Activated CD4-positive, alpha-beta T cell treated with anti-CD3 and anti-CD28 coated beads, Interleukin-2, Interleukin-6, amounts not matched to agents 100 ng/mL and 50 ng/mL, durations not matched to agents 16 hours and 8 hours (primary cell): Measurements from ENCODE around the gene FGR.
"Not testable (repeated sequence)": the region's sequence is repeated elsewhere in the genome, so short reads cannot be mapped to it uniquely, and the experiment has no call there.

Experiments
- DNase-seq: peaks from one replicate; pipeline ENCODE4 v3.0.0-alpha.2; 2020

FGR gene

GRCh38 chr1:27634985-27635367 lies at the start of gene FGR:
FGR (minus strand) TSS chr1:27635185; CDS start chr1:27623916, 11,269 bp downstream.
- no peak for DNase-seq

GRCh38 chr1:27684176-27684575 lies 49.2 kb upstream of the FGR start:
- DNase-seq: no peak

DNA sequence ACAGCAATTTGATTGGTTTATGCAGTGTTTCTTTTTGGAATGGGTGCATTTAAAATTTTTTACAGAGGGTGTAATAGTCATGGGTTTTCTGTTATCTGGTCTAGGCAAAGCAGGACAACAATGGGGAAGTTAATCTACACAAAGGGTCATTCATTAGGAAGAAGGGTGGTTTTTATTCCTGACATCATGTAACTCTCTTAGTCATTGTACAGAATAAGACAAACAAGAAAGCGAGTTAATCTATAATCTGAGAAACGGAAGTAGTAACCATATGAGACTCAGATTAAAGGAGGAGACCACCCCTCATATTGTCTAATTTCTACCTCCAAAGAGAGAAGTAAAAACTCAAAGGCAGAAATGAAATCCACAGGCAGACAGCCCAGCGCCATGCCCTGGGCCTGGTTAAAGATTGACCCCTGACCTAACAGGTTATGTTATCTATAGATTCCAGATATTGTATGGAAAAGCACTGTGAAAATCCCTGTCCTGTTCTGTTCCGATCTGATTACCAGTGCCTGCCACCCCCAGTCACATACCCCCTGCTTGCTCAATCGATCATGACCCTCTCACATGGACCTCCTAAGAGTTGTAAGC lies 47.5 kb upstream of the FGR start:
- DNase-seq: no peak

- DNase-seq: not testable (repeated sequence)
Measured at GRCh38 chr1:27681580-27681979, 46.6 kb upstream of the FGR start.

DNA sequence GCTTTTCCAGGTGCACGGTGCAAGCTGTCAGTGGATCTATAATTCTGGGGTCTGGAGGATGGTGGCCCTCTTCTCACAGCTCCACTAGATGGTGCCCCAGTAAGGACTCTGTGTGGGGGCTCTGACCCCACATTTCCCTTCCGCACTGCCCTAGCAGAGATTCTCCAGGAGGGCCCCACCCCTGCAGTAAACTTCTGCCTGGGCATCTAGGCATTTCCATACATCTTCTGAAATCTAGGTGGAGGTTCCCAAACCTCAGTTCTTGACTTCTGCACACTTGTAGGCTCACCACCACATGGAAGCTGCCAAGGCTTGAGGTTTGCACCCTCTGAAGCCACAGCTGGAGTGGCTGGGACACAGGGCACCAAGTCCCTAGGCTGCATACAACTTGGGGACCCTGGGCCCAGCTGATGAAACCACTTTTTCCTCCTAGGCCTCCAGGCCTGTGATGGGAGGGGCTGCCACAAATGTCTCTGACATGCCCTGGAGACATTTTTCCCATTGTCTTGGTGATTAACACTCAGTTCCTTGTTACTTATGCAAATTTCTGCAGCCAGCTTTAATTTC lies 45.3 kb upstream of the FGR start:
- not testable (repeated sequence) for DNase-seq

- no peak for DNase-seq
Measured at GRCh38 chr1:27678747-27679146, 43.8 kb upstream of the FGR start.

- no peak for DNase-seq
Measured at GRCh38 chr1:27676410-27676809, 41.4 kb upstream of the FGR start.

- DNase-seq: no peak
Measured at GRCh38 chr1:27672750-27673112, 37.7 kb upstream of the FGR start.

- peak; percentile 89 for DNase-seq
Measured at GRCh38 chr1:27671964-27672749, 37.2 kb upstream of the FGR start, which contains the start of gene IFI6. IFI6 (minus strand) TSS chr1:27672192; CDS start chr1:27669314, 2,878 bp downstream.

- DNase-seq: no peak
Measured at GRCh38 chr1:27669876-27670275, 34.9 kb upstream of the FGR start.

DNA sequence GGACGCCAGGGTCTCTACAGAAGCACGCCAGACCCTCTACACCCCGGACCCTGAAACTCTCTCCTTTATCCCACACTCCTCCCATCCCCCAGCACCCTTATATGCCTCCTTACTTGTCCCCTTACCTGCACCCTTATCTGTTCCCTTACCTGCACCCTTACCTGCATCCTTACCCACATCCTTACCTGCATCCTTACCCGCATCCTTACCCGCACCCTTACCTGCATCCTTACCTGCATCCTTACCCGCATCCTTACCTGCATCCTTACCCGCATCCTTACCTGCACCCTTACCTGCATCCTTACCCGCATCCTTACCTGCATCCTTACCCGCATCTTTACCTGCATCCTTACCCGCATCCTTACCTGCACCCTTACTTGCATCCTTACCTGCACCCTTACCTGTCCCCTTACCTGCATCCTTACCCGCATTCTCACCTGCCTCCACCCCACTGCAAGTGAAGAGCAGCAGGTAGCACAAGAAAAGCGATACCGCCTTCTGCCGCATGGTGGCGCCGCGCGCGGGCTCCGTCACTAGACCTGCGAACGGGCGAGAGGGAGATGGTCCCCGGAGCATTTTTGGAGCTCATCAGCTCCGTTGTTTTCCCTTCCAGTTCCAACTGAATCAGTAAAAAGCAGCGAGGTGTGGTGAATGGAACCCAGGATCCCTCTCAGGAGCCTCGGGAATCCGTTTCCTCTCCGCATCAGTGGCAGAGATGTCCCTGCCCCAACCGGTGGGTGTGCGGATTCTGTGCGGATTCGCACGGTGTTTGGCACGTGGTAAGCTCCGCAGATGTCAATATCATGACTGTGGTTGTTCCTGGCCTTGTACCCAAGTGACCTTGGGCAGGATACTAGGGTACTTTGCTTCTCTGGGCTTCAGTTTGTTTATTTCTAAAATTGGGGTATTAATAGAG lies 34.1 kb upstream of the FGR start:
- peak; percentile 92 for DNase-seq

GRCh38 chr1:27668121-27668807 lies 33.3 kb upstream of the FGR start:
- no peak for DNase-seq

- DNase-seq: no peak
Measured at GRCh38 chr1:27666791-27667254, 31.8 kb upstream of the FGR start.

GRCh38 chr1:27666294-27666693 lies 31.3 kb upstream of the FGR start:
- no peak for DNase-seq

DNA sequence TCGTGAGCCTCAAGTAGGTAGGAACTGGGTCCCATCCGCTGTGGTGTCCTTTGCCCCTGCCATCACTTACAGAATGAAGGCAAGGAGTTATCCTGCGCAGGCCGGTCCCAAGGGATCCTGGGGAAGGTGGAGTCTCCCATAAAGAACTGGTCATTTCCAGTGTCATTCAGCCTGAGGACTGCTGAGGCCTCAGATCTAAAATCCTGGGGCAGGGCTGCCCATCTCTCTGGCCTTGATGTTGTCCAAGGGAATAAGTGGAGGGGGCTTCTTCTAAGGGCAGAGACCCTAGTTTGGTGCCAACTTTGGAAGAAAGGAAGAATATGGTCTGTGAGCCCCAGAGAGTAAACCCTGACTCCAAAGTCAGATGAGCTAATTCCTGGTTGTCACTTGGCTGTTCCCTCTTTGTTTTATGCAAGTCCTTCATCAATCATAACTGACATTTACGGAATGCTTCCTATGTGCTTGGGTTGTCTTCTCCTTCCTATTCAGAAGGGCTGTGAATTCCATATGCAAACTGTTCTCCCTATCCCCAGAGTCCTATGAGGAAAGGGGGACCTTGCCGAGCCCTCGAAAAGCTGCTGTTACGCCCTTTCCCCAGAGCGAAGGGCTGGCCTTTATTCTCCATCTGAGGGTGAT lies 30.1 kb upstream of the FGR start:
- DNase-seq: no peak

- DNase-seq: no peak
Measured at GRCh38 chr1:27664291-27664690, 29.3 kb upstream of the FGR start.

DNA sequence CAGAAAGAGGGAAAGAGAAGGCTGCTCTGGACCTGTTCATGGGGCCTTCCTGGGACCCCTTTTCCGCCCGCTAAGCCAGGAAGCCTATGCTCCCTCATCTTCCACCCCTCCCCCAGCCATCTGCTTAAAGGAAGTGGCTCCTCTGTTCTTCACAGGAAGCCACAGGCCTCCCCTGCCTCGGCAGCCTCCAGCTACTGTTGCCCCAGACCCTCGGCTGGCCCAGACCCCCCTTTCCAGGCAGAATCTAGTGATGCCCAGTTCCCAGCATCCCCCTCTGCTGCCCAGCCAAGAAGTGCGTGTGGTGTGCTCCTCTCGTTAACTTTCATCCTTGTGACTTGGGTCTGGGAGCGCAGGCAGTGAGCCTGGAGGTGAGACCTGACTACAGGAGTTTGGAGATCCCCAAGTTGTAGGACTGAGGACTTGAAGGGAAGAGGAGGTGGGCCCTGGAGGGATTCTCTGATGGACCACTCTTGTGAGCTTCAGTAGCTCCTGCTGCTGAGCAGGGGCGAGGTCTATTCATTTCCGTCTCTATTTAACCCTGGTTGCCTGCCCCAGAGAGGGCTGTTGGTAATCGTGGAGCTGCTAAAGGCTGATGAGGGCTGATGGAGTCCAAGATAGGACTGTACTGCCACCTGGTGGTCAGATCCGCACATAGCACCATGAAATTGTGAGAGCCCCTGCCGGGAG lies 27.9 kb upstream of the FGR start:
- DNase-seq: peak; percentile 94

DNA sequence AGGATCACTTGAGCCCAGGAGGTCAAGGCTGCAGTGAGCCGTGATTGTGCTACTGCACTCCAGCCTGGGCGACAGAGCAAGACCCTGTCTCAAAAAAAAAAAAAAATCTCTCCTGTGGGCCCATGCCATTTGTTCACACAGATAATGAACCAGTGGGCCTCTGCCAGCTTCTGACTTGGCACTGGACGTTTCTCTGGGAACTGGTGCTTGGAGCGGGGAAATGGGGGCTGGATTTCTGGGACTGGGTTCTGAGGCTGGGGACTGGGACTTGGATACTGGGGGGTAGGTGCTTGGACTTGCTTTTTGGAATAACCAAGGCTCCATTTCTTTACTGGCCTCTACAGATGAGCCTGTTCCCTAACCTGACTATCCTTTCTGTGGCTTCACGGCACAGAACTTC lies 27.3 kb upstream of the FGR start:
- DNase-seq: no peak

- no peak for DNase-seq
Measured at GRCh38 chr1:27661412-27662075, 26.6 kb upstream of the FGR start.

DNA sequence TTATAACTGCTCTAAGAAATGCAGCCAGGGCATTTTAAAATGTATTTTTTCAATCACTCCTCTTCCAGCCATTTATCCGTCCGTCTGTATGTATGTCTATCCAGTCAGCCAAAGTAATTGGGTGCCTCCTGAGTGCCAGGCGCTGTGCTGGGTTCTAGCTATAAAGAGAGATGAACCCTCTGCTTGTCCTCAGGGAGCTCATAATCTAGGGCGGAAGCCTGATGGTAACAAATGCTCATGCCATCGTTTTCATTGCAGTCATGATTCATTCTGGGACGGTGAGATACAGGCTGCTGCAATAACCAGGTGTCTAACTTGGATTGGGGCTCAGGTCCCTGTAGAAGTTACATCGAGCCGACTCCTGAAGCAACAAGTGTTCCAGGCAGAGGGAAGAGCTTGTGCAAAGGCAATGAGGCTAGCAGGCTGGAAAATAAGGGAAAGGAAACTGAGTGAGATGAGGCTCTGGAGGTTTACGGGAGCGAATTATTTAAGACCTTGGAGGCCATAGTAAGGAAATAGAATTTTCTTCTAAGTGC lies 25.4 kb upstream of the FGR start:
- peak; percentile 27 for DNase-seq
